GM18498 (cell line): ENCODE measurements around the gene R3HDM1.
"Not testable (repeated sequence)": the region's sequence is repeated elsewhere in the genome, so short reads cannot be mapped to it uniquely, and the experiment has no call there.

Experiments
- ATAC-seq: cut with Tn5 transposase; IDR thresholded peaks from one replicate; pipeline ENCODE4 v1.9.1; 2021; ENCODE audit warnings: mild to moderate bottlenecking, moderate library complexity; ENCODE audit not compliant: unreplicated experiment

Gene R3HDM1

DNA sequence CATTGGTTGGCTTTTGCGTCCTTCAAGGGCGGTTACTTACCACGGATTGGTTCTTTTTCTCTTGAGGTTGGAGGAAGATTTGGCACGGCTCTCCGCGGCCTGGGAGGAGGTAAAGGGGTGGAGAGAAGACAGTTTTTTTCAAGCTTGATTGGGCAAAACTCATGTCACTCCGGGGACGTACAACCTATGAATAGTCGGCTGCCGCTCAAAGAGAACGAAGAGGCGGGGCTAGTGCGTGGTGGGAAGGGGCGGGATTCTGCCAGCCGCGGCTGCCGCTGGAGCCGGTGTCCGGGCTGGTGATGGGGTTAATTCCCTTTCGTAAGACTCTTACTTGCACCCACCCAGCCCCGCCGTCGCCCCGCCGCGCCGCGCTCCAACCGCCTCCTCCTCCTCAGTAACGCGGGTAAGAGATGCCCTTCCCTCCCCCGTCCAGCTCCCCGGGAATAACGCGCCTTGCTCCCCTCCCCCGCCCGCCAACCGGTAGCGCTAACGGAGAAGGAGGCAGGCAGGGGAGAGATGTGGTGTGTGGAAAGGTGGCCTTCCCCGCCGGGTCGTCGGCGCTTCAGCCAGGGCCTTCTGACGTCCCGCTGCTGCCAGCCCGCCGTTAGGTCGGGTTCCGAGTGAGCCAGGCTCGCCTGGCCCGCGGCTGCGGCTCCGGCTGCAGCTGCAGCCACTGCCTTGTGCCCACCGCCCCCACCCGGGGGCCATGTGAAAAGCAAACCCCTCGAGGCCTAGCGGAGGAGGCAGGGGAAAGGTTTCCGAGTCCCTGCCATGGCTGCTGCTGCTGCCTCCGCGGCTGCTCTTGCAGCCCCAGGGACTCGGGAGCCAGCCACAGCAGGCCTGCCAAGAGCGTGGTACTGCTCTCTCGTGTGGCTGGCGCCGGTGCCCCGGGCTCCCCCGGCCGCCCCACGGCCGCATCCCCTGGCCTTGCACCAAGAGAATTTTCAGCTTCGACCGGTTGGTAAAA lies at the start of gene R3HDM1:
Gene R3HDM1 (plus strand): TSS at position 254 of the 967 bp plus-strand sequence. CDS start 73,362 bp downstream, outside the sequence.
- ATAC-seq: peak; percentile 81

DNA sequence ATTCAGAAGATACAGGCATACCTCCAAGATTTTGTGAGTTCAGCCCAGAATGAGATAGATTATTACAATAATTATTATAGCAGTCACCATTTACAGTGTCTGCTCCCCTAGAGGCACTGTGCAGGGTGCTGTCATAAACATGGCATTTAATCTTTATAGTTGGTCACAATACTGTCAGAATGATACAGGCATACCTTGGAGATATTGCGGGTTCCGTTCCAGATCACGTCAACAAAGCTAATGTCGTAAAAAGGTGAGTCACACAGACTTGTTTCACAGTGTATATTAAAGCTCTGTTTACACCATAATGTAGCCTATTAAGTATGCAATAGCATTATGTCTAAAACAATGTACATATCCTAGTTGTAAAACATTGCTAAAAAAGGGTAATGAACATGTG lies 45.8 kb upstream of the R3HDM1 start:
- no peak for ATAC-seq

DNA sequence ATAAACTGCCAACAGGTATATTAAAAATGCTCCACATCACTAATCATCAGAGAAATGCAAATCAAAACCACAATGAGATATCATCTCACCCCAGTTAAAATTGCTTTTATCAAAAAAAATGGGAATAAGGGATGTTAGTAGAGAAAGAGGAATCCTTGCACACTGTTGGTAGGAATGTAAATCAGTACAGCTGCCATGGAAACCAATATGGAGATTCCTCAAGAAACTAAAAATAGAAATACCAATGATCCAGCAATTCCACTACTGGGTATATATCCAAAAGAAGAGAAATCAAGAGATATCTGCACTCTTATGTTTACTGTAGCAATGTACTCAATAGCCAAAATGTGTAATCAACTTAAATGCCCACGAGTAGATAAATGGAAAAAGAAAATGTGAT lies 40.9 kb upstream of the R3HDM1 start:
- ATAC-seq: no peak

DNA sequence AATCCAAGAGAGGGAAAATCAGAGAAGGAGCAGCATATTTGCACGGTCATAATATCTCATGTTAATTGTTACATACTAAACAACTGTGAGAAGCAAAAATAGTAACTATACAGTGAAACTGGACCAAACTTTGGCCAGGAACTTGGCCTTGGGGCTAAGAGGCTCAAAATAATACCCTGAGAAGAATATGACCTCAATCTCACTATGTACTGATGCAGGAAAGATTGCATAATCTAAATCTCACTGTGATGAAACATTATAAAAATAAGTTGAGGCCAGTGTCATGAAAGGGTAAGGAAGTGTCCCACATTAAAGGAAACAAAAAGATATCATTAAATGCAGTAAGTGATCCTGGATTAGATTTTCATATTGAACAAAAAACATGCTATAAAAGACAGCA lies 36.8 kb upstream of the R3HDM1 start:
- no peak for ATAC-seq

DNA sequence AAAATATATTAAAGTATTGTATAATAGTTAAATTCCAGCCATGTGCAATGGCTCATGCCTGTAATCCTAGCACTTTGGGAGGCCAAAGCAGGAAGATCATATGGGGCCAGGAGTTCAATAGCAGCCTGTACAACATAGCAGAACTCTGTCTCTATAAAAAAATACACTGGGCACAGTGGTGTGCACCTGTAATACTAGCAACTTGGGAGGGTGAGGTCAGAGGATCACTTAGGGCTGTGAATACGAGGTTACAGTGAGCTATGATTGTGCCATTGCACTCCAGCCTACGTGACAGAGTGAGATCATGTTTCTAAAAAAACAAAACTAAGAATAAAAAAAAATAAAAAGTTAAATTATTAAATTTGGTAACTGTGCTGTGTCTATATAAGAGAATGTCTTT lies 36.4 kb upstream of the R3HDM1 start:
- ATAC-seq: no peak

DNA sequence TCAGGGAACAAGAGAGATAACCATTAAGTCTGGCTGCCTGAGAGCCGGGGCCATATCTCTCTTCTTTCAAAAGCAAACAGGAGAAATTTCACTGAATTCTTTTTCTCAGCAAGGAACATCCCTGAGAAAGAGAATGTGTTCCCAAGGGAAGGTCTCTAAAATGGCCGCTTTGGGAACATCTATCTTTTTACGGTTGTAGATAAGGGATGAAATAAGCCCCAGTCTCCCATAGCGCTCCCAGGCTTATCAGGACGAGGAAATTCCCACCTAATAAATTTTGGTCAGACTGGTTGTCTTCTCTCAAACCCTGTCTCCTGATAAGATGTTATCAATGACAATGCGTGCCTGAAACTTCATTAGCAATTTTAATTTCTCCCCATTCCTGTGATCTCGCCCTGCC lies 32.7 kb upstream of the R3HDM1 start:
- ATAC-seq: not testable (repeated sequence)

DNA sequence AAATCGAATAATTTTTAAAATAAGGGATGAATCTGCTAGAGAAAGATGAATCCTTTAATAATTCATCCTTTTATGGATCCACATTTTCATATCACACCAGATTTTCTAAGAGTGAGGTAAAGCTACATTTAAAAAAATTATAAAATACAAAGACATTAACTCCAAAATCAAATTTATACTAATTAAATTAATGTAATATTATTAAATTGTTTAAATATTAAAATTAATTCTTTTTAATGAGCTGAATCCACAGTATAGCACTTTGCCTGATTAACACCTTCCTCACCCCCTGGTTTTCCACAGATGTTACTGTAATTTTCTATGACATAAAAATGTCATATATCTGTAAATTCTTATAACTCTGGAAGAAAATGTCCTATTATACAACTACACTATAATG lies 26.5 kb upstream of the R3HDM1 start:
- no peak for ATAC-seq

DNA sequence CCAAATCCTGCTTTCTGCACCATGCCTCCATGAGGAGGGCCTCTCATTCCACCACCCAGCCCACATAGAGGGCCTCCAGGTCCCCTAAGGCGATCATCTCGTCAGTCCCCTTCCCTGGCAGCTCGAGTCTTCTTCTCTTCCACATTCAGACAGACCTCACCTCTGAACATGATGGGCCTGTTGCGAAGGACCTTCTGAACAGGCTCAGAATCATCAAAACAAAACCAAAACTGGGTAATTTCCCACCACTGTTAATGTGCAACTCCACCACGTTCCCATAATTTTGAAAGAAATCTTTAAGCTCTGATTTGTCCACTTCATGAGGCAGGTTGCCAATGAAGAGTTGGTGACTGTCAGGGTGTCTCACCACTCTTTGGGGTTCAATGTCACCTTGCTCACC lies 20.7 kb upstream of the R3HDM1 start:
- no peak for ATAC-seq

DNA sequence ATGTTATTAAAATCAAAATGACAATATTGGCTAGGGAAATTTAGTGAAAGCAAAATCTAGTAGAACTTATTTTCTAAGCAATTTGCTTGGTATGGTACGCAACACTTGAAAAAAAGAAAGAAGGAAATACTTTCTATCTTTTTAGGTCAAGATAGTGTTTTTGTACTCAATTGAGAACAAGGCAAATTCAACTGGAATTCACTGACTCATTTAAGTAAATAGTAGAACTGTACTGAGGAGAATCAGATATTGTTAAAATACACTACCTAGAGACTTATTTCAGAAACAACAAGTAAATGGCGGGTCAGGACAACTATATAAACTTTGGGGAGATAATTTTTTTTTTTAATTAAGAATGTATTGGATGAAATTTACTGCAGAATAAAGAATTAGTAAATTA lies 19.2 kb upstream of the R3HDM1 start:
- no peak for ATAC-seq

DNA sequence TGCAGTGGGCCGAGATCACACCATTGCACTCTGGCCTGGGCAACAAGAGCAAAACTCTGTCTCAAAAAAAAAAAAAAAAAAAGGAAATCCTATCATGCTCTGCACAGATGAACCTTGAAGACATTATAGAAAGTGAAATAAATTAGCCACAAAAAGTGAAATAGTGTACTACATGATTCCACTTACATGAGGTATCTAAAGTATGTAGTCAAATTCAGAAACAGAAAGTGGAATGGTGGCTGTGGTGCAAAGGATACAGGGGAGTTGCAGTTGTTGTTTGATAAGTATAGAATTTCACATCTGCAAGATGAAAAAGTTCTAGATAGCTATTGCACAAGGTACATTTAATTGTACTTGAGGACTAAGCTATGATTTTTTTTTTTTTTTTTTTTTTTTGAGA lies 5.5 kb upstream of the R3HDM1 start:
- ATAC-seq: no peak

DNA sequence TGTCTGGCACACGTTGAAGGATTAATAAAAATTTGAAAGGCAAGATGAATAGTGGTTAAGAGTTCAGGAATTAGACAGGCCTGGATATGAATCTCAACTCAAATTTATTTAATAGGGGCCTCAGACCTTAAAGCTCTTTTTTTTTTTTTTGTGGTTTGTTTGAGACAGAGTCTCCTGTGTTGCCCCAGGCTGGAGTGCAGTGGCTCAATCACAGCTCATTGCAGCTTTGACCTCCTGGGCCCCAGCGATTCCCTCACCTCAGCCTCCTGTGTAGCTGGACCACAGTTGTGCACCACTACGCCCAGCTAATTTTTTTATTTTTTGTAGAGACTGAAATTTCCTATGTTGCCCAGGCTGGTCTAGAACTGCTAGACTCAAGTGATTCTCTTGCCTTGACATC lies 3.3 kb upstream of the R3HDM1 start:
- no peak for ATAC-seq

DNA sequence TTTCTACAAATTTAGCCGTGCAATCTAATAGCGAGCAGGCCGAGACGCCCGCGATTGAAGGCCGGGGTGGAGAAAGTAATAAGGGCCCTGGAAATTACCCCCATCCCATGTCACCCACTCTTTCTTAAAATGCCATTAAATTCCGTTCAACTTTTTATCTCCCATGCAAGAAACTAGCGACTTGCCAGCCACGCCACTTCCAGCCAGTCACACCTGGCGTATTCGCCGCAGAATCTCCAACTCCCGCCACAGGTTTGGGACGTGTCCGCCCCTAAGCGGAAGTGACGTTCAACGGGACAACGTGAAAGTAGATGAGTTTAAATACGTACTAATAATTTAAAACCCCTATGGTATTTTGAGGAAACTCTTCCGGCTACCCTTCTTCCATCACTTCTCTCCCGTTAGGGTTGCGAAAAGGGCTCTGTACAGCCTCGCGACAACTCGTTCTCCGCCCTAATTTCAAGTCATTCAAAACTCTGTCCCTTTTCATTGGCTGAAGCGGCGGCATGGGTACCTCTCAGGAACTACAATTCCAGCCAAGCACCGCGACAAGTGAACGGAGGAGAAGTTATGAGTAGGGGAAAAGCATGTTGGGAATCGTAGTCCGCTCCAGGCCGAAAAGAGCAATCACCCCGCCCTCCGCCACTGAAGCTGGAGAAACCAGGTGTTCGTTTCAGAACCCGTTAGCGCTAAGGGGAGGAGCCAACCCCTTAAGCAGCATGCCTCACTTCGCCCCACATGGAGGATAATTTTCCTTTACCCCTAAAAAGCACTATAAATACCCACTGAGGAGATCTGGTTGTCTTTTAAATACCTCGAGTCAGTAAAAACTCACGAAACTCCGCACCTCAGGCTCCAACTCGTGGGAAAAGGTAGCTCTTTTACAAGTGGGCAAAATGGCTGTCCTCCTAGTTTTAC lies 712 bp upstream of the R3HDM1 start, which contains the start of gene ZRANB3:
Gene ZRANB3 (minus strand): TSS at position 906 of the 918 bp plus-strand sequence.
- ATAC-seq: peak; percentile 77

DNA sequence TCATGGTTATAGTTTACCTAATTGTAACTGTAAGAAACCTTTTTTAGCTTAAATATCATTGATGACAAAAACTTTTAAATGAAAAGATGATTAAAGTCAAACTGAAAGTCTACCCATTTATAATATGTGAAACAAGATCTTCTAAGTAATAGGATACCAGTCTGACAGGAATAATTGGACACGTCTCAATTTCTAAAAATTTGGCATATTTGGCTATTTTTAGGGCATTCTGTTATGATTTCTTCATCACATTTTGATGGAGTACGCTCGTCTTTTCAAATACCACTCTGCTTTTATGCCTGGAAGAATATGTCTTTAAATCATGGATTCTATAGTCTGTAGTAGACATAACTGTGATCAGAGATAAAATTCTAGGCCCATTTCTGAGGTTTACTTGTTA lies 1.3 kb downstream of the R3HDM1 start:
- no peak for ATAC-seq

DNA sequence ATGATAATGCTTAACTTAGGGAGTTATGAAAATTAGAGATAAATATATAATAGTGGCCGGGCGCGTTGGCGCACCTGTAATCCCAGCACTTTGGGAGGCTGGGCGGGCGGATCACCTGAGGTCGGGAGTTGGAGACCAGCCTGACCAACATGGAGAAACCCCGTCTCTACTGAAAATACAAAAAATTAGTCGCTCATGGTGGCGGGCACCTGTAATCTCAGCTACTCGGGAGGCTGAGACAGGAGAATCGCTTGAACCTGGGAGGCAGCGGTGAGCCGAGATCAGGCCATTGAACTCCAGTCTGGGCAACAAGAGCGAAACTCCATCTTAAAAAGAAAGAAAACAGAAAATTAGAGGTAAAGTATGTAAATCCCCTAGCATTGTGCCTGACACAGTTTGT lies 2.3 kb downstream of the R3HDM1 start:
- ATAC-seq: not testable (repeated sequence)

DNA sequence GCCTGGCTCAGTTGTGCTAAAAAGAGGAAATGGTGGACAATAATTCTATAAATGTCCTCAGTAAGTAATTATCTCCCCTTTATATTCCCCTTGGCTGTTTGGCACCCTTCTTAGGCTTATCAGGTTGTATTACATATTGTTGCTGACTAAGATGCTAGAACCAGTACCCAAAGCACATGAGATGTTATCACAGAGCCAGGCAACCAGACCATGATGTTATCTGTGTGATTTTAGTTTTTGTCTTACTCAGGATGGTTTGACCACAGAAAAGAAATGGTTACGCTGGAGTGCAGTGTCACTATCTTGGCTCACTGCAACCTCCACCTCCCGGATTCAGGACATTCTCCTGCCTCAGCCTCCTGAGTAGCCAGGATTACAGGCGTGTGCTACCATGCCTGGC lies 15.2 kb downstream of the R3HDM1 start:
- ATAC-seq: no peak

DNA sequence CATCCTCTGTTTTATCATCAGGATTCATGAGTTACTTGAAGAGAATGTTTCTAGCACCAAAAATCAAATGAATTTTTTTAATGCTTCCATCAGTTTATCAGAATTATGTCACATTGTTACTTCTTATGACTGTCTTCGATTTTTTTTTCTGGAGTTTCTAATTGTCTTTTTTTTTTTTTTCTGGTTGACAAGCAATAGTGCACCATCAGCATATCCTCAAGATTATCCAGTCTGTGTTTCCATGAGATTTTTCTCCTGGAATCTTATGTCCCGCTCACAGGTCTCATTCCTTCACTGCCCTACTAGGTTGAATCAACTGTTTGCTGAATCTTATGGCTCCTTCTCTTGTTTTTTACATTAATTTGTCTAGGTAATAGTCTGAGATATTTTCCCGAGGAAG lies 16.0 kb downstream of the R3HDM1 start:
- no peak for ATAC-seq

DNA sequence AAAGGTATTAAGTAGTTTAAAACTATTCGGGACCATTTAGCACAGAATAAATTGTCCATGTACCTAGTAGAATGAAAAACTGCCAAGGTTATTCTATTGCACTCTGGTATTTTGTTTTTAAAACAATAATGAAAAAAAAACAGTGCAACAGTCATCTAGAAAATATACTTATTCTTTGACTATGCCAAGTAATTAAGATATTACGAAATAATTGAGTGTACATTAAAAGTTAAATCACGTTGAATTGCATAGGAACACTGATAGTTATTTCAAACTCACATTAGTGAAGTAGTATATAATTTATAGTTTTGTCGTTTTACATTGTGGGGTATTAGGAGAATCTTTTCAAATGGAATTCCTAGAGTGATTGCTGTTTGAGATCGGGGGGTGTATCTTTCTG lies 20.1 kb downstream of the R3HDM1 start:
- no peak for ATAC-seq

DNA sequence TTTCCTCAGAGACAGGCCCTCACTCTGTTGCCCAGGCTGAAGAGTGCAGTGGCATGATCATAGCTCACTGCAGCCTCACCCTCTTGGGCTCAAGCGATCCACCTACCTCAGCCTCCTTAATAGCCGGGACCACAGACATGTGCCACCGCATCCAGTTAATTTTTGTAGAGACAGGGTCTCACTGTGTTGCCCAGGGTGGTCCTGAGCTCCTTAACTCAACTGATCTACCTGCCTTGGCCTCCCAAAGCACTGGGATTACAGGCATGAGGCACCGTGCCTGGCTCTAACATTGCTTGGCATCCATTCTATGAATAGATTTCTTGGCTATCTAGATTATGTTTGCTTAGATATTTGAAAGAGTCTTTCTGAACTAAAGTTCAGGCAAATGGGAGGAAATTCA lies 21.6 kb downstream of the R3HDM1 start:
- ATAC-seq: no peak

DNA sequence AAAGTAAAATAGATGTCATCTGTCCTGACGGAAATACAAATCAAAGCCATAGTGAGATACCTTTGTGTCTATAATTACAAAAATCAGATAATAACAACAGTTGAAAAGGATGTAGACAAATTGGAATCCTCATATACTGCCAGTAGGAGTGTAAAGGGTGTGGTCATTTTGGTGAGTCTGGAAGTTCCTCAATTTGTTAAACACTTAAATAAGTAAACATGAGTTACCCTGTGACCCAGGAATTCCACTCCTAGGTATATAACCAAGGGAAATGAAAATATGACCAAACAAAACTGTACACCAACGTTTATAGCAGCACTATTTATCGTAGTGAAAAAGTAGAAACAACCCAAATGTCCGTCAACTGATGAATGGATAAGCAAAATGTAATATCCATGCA lies 24.0 kb downstream of the R3HDM1 start:
- no peak for ATAC-seq

DNA sequence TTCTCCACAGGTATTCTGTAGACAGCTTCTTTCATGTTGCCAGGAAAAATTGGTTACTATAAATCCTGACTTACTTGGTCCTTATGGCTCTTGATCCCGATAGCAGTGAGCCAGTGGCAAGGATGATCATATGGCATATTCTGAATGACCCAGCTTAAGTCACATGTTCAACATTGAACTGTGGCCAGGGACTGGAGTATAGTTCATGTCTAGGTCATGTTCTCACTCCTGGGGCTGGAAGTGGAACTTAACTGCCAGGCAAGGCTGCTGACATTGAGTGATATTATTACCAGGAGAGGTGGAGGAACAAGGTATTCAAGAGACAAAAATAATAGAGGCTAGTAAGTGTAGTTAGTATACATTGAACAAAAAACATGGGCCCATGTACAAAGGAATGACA lies 26.2 kb downstream of the R3HDM1 start:
- ATAC-seq: no peak

DNA sequence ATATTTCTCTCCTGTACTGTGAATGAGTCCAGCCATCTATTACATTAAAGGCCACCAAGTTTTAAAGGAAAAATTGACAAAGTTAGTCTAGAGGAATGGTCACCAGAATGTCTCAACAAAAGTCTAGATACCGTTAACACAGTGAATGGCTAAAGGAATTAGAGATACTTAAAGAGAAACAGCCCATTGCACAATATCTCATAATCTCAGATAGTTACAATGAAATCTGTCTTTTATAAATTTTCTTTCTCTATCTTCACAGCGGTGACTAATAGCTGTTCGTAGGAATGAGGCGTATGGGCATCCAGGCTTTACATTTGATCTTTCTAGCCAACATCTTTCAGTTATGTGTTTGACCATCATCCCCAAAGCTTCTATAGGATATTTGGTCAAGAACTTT lies 30.6 kb downstream of the R3HDM1 start:
- no peak for ATAC-seq

DNA sequence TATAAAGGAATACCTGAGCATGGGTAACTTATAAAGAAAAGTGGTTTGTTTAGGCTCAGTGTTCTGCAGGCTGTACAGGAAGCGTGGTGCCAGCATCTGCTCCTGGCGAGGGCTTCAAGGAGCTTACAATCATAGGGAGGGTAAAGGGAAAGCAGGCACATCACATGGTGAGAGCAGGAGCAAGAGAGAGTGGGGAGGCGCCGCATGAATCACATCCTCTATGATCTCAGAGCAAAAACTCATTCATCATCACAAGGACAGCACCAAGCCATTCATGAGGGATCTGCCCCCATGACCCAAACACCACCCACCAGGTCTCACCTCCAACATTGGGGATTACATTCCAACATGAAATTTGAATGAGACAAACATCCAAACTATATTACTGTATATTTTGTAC lies 32.5 kb downstream of the R3HDM1 start:
- ATAC-seq: no peak
